ENCODE results near the gene ONECUT3.

The ONECUT3 gene

GRCh38 chr19:1718420-1719291 is 34.6 kb upstream of the ONECUT3 start:
- H3K27ac ChIP-seq (ENCODE audit: poor library complexity, severe bottlenecking) = no peak overlapping the region
- DNase-seq (ENCODE audit: low spot score) (no peak), ATAC-seq (ENCODE audit: low read depth) (no peak)
- H3K9me3 ChIP-seq (ENCODE audit: severe bottlenecking) = no peaks in the 10 kb centered on the region
- H3K4me3 ChIP-seq (ENCODE audit: severe bottlenecking) = no peak overlapping the region
- no peaks in the 10 kb centered on the region for H3K4me1 ChIP-seq (ENCODE audit: insufficient read depth, poor library complexity, severe bottlenecking)
- no peak for TF ChIP-seq CTCF (IDR thresholded peaks at IDR 0.05; ENCODE audit: poor library complexity, severe bottlenecking)
- peaks cover 11% of the 10 kb centered on the region for H3K27me3 ChIP-seq (ENCODE audit: insufficient read depth, poor library complexity, severe bottlenecking)
- H3K36me3 ChIP-seq (ENCODE audit: low read depth) = no peaks in the 10 kb centered on the region

DNA sequence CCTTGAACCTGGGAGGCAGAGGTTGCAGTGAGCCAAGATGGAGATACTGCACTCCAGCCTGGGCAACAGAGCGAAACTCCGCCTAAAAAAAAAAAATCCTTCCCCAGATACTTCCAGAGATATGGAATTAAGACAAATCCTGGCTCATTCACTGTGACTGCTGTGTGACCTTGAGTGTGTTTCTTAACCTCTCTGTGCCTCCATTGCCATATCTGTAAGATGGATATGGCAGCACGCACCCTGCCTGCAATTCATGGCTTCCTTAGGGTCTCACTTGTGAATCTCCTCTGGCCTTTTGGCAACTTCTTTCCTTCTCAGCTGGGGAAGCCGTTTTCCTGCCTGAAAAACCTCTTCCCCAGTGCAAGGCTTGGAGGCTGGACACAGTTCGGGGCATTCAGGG is 33.8 kb upstream of the ONECUT3 start:
- H3K4me3 ChIP-seq (ENCODE audit: severe bottlenecking) = no peak overlapping the region
- no peaks in the 10 kb centered on the region for H3K36me3 ChIP-seq (ENCODE audit: low read depth)
- no peaks in the 10 kb centered on the region for H3K4me1 ChIP-seq (ENCODE audit: insufficient read depth, poor library complexity, severe bottlenecking)
- DNase-seq (ENCODE audit: low spot score) (no peak), ATAC-seq (ENCODE audit: low read depth) (no peak)
- H3K27ac ChIP-seq (ENCODE audit: poor library complexity, severe bottlenecking) = no peak overlapping the region
- TF ChIP-seq CTCF (IDR thresholded peaks at IDR 0.05; ENCODE audit: poor library complexity, severe bottlenecking) = no peak
- H3K9me3 ChIP-seq (ENCODE audit: severe bottlenecking) = no peaks in the 10 kb centered on the region
- peaks cover 11% of the 10 kb centered on the region for H3K27me3 ChIP-seq (ENCODE audit: insufficient read depth, poor library complexity, severe bottlenecking)

DNA sequence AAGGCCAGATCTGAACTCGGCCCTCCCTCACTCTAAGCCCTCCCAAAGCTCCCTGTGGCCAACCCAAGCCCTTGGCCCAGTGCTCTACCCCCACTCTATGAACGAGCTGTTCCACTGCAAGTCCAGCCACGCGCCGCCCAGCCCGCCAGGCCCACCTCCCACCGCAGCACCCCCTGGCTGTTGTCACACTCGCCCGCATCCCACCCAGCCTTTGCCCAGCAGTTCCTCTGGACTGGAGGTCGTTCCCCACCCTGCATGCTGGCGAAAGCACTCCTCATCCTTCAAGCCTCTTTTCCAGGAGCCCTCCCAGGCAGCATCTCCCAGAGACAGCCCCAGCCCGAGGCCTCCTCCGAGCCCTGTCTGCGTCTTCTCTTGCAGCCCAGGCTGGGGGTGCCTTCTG is 33.1 kb upstream of the ONECUT3 start:
- ATAC-seq (ENCODE audit: low read depth) (no peak; the same call in 2 of the 3 replicates), DNase-seq (ENCODE audit: low spot score) (no peak)
- no peak overlapping the region for H3K27ac ChIP-seq (ENCODE audit: poor library complexity, severe bottlenecking)
- H3K4me1 ChIP-seq (ENCODE audit: insufficient read depth, poor library complexity, severe bottlenecking) = no peaks in the 10 kb centered on the region
- H3K27me3 ChIP-seq (ENCODE audit: insufficient read depth, poor library complexity, severe bottlenecking) = peaks cover 11% of the 10 kb centered on the region
- TF ChIP-seq CTCF (IDR thresholded peaks at IDR 0.05; ENCODE audit: poor library complexity, severe bottlenecking) = no peak
- H3K9me3 ChIP-seq (ENCODE audit: severe bottlenecking) = no peaks in the 10 kb centered on the region
- H3K4me3 ChIP-seq (ENCODE audit: severe bottlenecking) = no peak overlapping the region
- H3K36me3 ChIP-seq (ENCODE audit: low read depth) = no peaks in the 10 kb centered on the region

DNA sequence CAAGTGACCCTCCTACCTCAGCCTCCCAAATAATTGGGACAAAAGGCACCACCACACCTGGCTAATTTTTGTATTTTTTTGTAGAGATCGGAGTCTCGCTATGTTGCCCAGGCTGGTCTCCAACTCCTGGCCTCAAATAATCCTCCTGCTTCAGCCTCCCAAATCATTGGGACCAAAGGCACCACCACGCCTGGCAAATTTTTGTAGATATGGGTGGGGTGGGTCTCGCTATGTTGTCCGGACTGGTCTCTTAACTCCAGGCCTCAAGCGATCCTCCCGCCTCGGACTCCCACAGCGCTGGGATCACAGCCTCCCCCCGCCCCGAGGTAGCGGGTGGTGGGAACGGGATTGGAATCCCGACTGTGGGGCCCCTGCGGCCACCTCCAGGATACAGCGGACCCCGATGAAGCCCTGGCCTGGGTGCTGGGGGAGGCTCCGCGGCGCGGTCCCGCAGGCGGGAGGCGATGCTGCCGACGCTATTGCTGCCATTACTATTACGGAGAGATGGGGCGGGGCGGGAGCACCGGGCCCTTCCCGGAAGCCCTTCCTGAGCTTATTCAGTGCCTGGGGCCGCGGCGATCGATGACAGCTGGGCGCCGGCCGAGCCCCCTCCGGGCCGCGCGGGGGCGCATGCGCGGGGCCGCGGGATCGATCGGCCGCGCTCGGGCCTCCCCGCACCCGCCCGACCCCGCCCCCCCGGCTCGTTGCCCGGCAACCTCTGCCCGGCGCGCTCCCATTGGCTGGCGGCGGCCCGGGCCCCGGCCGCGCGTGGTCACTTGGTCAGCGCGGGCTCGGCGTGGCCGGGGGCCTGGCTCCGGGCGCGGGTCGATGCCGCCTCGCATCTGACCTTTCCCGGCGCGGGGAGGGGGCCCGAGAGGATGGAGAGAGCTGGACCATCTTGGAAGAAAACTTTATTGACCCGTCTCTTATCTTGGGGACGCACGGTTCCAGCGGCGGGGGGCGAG is 27.9 kb upstream of the ONECUT3 start:
- TF ChIP-seq CTCF (IDR thresholded peaks at IDR 0.05; ENCODE audit: poor library complexity, severe bottlenecking) = peak; percentile 31
- H3K27me3 ChIP-seq (ENCODE audit: insufficient read depth, poor library complexity, severe bottlenecking) = peaks cover 10% of the 10 kb centered on the region
- peak overlapping the region; percentile 40 for H3K4me3 ChIP-seq (ENCODE audit: severe bottlenecking)
- H3K4me1 ChIP-seq (ENCODE audit: insufficient read depth, poor library complexity, severe bottlenecking) = no peaks in the 10 kb centered on the region
- no peaks in the 10 kb centered on the region for H3K9me3 ChIP-seq (ENCODE audit: severe bottlenecking)
- ATAC-seq (ENCODE audit: low read depth) (peak; percentile 65; the same call in 2 of the 3 replicates), DNase-seq (ENCODE audit: low spot score) (no peak)
- H3K36me3 ChIP-seq (ENCODE audit: low read depth) = no peaks in the 10 kb centered on the region
- no peak overlapping the region for H3K27ac ChIP-seq (ENCODE audit: poor library complexity, severe bottlenecking)

Measured in RWPE2 (cell line).